AG20443 (cell line): ENCODE data around the gene MUTYH.
A peak's percentile ranks its signal among the peaks of the same experiment; 100 is the strongest.
"Not testable (repeated sequence)": the region's sequence is repeated elsewhere in the genome, so short reads cannot be mapped to it uniquely, and the experiment has no call there.

Experiments used
- DNase-seq: peaks from one replicate; pipeline ENCODE4 v3.0.0; 2012; ENCODE audit warnings: low spot score, mixed read lengths

Gene MUTYH

GRCh38 chr1:45339789-45340558 lies at the start of gene MUTYH, which contains the start of gene TOE1:
MUTYH (minus strand) TSS chr1:45340440; CDS start chr1:45334505, 5,935 bp downstream.
TOE1 (plus strand) TSS chr1:45340170; CDS start chr1:45340253, 83 bp downstream.
- peak; percentile 97 for DNase-seq

- no peak for DNase-seq
These were observed 46.0 kb upstream of the MUTYH start for GRCh38 chr1:45386219-45386618.

GRCh38 chr1:45385302-45385701 lies 45.1 kb upstream of the MUTYH start:
- DNase-seq, result no peak

- not testable (repeated sequence) for DNase-seq
These were observed 44.0 kb upstream of the MUTYH start for GRCh38 chr1:45384213-45384612.

- no peak for DNase-seq
These were observed 43.0 kb upstream of the MUTYH start for GRCh38 chr1:45383191-45383590.

- no peak for DNase-seq
These were observed 41.0 kb upstream of the MUTYH start for GRCh38 chr1:45381243-45381642.

GRCh38 chr1:45380730-45381129 lies 40.5 kb upstream of the MUTYH start:
- DNase-seq, result no peak

- DNase-seq, result no peak
These were observed 39.9 kb upstream of the MUTYH start for GRCh38 chr1:45380125-45380524.

- no peak for DNase-seq
These were observed 39.3 kb upstream of the MUTYH start for GRCh38 chr1:45379524-45379923.

GRCh38 chr1:45378184-45378583 lies 37.9 kb upstream of the MUTYH start:
- no peak for DNase-seq

GRCh38 chr1:45375104-45376090 lies 35.2 kb upstream of the MUTYH start:
- peak; percentile 11 for DNase-seq

- DNase-seq, result no peak
These were observed 33.3 kb upstream of the MUTYH start for GRCh38 chr1:45373573-45373972.

GRCh38 chr1:45370575-45370974 lies 30.3 kb upstream of the MUTYH start:
- DNase-seq, result no peak

GRCh38 chr1:45365051-45365450 lies 24.8 kb upstream of the MUTYH start:
- DNase-seq, result no peak

- no peak for DNase-seq
These were observed 24.1 kb upstream of the MUTYH start for GRCh38 chr1:45364294-45364693.

GRCh38 chr1:45360981-45361380 lies 20.7 kb upstream of the MUTYH start:
- peak; percentile 80 for DNase-seq

GRCh38 chr1:45359882-45360513 lies 19.8 kb upstream of the MUTYH start:
- peak; percentile 66 for DNase-seq

GRCh38 chr1:45356186-45356585 lies 15.9 kb upstream of the MUTYH start:
- DNase-seq, result no peak

- DNase-seq, result no peak
These were observed 15.4 kb upstream of the MUTYH start for GRCh38 chr1:45355683-45356082.

- no peak for DNase-seq
These were observed 14.6 kb upstream of the MUTYH start for GRCh38 chr1:45354838-45355237.

GRCh38 chr1:45353685-45354084 lies 13.4 kb upstream of the MUTYH start:
- no peak for DNase-seq

GRCh38 chr1:45351508-45351907 lies 11.3 kb upstream of the MUTYH start:
- no peak for DNase-seq
